Hematopoietic multipotent progenitor cell (in vitro differentiated cells): ENCODE data around the gene TRPC4. TPM values are rescaled to one million over a fixed set of nuclear protein-coding genes. Genes with fewer than 3 reads are reported as not detected.

Experiments used
- DNase-seq, 3 donors: peaks; one replicate each; pipeline ENCODE4 v3.0.0-alpha.2; 2011 to 2015; ENCODE audit warnings: low read depth in 2 of 3, low spot score in 2 of 3
- total RNA-seq: library from RNA; depleted of rRNA; stranded (reverse); fragments of >200 nt; gene quantifications from one replicate; pipeline ENCODE4 v1.2.3, GENCODE V29; 2012

TRPC4 gene
- under 0.01 TPM for total RNA-seq

GRCh38 chr13:37869756-37870488 is at the start of gene TRPC4:
Gene TRPC4, minus strand, starts transcription at chr13:37869772. Its CDS starts 86,439 bp downstream, at chr13:37783333.
- DNase-seq = peak in 2 of 3 donors; percentile 15 to 28

- no peak for DNase-seq
Observed at GRCh38 chr13:37918751-37919150, 49.2 kb upstream of the TRPC4 start.

- no peak for DNase-seq
Observed at GRCh38 chr13:37918116-37918714, 48.6 kb upstream of the TRPC4 start.

- DNase-seq = no peak
Observed at GRCh38 chr13:37914781-37915391, 45.3 kb upstream of the TRPC4 start.

- no peak for DNase-seq
Observed at GRCh38 chr13:37910790-37911189, 41.2 kb upstream of the TRPC4 start.

GRCh38 chr13:37906880-37907279 is 37.3 kb upstream of the TRPC4 start:
- DNase-seq = no peak

- no peak for DNase-seq
Observed at GRCh38 chr13:37905736-37906135, 36.2 kb upstream of the TRPC4 start.

GRCh38 chr13:37899753-37900152 is 30.2 kb upstream of the TRPC4 start:
- DNase-seq = no peak

GRCh38 chr13:37893321-37893720 is 23.7 kb upstream of the TRPC4 start:
- DNase-seq = no peak

- no peak for DNase-seq
Observed at GRCh38 chr13:37889820-37890219, 20.2 kb upstream of the TRPC4 start.

GRCh38 chr13:37889102-37889501 is 19.5 kb upstream of the TRPC4 start:
- no peak for DNase-seq

- no peak for DNase-seq
Observed at GRCh38 chr13:37886879-37887278, 17.3 kb upstream of the TRPC4 start.

GRCh38 chr13:37884674-37885073 is 15.1 kb upstream of the TRPC4 start:
- no peak for DNase-seq

- no peak for DNase-seq
Observed at GRCh38 chr13:37884026-37884425, 14.5 kb upstream of the TRPC4 start.

GRCh38 chr13:37878921-37879320 is 9.3 kb upstream of the TRPC4 start:
- no peak for DNase-seq

GRCh38 chr13:37878496-37878895 is 8.9 kb upstream of the TRPC4 start:
- no peak for DNase-seq

- DNase-seq = no peak
Observed at GRCh38 chr13:37870895-37871550, 1.5 kb upstream of the TRPC4 start.

GRCh38 chr13:37870489-37870845 is 895 bp upstream of the TRPC4 start:
- no peak for DNase-seq

- DNase-seq = no peak
Observed at GRCh38 chr13:37869506-37869755, 141 bp downstream of the TRPC4 start.

- no peak for DNase-seq
Observed at GRCh38 chr13:37868691-37869505, 674 bp downstream of the TRPC4 start.

- no peak for DNase-seq
Observed at GRCh38 chr13:37863708-37864107, 5.9 kb downstream of the TRPC4 start.
